Measurements from ENCODE around the gene TMEM132C.
"Not testable (repeated sequence)": the region's sequence is repeated elsewhere in the genome, so short reads cannot be mapped to it uniquely, and the experiment has no call there.

DNA sequence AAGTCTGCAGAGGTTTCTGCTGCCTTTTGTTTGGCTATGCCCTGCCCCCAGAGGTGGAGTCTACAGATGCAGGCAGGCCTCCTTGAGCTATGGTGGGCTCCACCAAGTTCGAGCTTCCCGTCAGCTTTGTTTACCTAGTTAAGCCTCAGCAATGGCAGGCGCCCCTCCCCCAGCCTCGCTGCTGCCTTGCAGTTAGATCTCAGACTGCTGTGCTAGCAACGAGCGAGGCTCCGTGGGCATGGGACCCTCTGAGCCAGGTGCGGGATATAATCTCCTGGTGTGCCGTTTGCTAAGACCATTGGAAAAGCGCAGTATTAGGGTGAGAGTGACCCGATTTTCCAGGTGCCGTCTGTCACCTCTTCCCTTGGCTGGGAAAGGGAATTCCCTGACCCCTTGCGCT, 230.4 kb downstream of the TMEM132C start:
- not testable (repeated sequence) for TF ChIP-seq EZH2phosphoT487 (IDR thresholded peaks at IDR 0.05; ENCODE audit: borderline replicate concordance, low read length); EZH2 (IDR thresholded peaks at IDR 0.05; ENCODE audit: low read length, unreplicated experiment)
- TF ChIP-seq, protein P1, sequence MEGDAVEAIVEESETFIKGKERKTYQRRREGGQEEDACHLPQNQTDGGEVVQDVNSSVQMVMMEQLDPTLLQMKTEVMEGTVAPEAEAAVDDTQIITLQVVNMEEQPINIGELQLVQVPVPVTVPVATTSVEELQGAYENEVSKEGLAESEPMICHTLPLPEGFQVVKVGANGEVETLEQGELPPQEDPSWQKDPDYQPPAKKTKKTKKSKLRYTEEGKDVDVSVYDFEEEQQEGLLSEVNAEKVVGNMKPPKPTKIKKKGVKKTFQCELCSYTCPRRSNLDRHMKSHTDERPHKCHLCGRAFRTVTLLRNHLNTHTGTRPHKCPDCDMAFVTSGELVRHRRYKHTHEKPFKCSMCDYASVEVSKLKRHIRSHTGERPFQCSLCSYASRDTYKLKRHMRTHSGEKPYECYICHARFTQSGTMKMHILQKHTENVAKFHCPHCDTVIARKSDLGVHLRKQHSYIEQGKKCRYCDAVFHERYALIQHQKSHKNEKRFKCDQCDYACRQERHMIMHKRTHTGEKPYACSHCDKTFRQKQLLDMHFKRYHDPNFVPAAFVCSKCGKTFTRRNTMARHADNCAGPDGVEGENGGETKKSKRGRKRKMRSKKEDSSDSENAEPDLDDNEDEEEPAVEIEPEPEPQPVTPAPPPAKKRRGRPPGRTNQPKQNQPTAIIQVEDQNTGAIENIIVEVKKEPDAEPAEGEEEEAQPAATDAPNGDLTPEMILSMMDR (conservative IDR thresholded peaks at IDR 0.05; ENCODE audit: low read depth, low read length) = not testable (repeated sequence)
